Calu3 (cell line): ENCODE data around the gene CCDC88A. TPM values are rescaled to one million over a fixed set of nuclear protein-coding genes. Genes with fewer than 3 reads are reported as not detected.

Source experiments
- BruUV-seq: library from RNA; stranded (reverse); fragments of 400-500 nt; replicated peaks from 2 replicates; lab custom pipeline; 2021; lab: Mats Ljungman, UMichigan
- CTCF ChIA-PET: fragments of 300-600 bp; sonication (Branson Sonifier 250); formaldehyde crosslinking; loops from one replicate; lab custom pipeline; 2022; ENCODE audit warnings: antibody characterized with exemption; lab: Charles Lee
- DNase-seq: peaks from one replicate; pipeline ENCODE4 v3.0.0; 2022
- H3K27ac Mint-ChIP-seq: one replicate; pipeline ENCODE4 v1.8.0; 2022; ENCODE audit warnings: mixed read lengths; ENCODE audit not compliant: unreplicated experiment
- H3K27me3 Mint-ChIP-seq: one replicate; pipeline ENCODE4 v1.8.0; 2022; ENCODE audit warnings: mixed read lengths; ENCODE audit not compliant: unreplicated experiment
- H3K36me3 Mint-ChIP-seq: one replicate; pipeline ENCODE4 v1.8.0; 2022; ENCODE audit warnings: mild to moderate bottlenecking, moderate library complexity, mixed read lengths; ENCODE audit not compliant: insufficient read depth, unreplicated experiment
- H3K4me1 Mint-ChIP-seq: one replicate; pipeline ENCODE4 v1.8.0; 2022; ENCODE audit warnings: mild to moderate bottlenecking, low read depth, mixed read lengths; ENCODE audit not compliant: unreplicated experiment
- H3K4me3 Mint-ChIP-seq: one replicate; pipeline ENCODE4 v1.8.0; 2022; ENCODE audit warnings: mild to moderate bottlenecking, low read depth, moderate library complexity, mixed read lengths; ENCODE audit not compliant: unreplicated experiment
- H3K9me3 Mint-ChIP-seq: one replicate; pipeline ENCODE4 v1.8.0; 2022; ENCODE audit warnings: low read depth, mixed read lengths; ENCODE audit not compliant: unreplicated experiment
- CTCF ChIP-seq: fragments of 200-600 bp; IDR thresholded peaks from one replicate; pipeline ENCODE4 v1.8.0; 2022; ENCODE audit warnings: antibody characterized with exemption; ENCODE audit not compliant: unreplicated experiment
- intact Hi-C: fragments of 100-400 bp; cut with micrococcal nuclease; formaldehyde crosslinking; loops from one replicate; pipeline ENCODE4 v1.10.0; 2022; ENCODE audit not compliant: unreplicated experiment
- total RNA-seq: library from RNA; stranded (reverse); gene quantifications from 2 replicates; pipeline ENCODE4 v1.2.3, GENCODE V29; 2022

Gene CCDC88A
- total RNA-seq, 1 experiment from 2014 or later, result 49.7 TPM

GRCh38 chr2:55364189-55365055 is 55.2 kb downstream of the CCDC88A start:
- peak; percentile 58 for DNase-seq
- Mint-ChIP-seq H3K4me1 (peaks cover 17% of the 10 kb centered on the region), H3K36me3 (no peaks in the 10 kb centered on the region), H3K4me3 (no peak overlapping the region), H3K27me3 (no peaks in the 10 kb centered on the region), H3K27ac (no peak overlapping the region), H3K9me3 (no peaks in the 10 kb centered on the region)
- intact Hi-C loops, result loop anchor here (5.0 kb wide), 1 partner anchor 53 kb away; the partner anchor contains the start of gene CCDC88A
- TF ChIP-seq CTCF, result no peak
- CTCF ChIA-PET, result no interaction called here
- BruUV-seq, result no TSS peak

GRCh38 chr2:55363636-55364035 is 56.0 kb downstream of the CCDC88A start:
- H3K9me3 Mint-ChIP-seq, result no peaks in the 10 kb centered on the region
- CTCF ChIA-PET, result no interaction called here
- no peak for TF ChIP-seq CTCF
- no TSS peak for BruUV-seq
- H3K36me3 Mint-ChIP-seq, result no peaks in the 10 kb centered on the region
- intact Hi-C loops, result no loop called here
- peaks cover 17% of the 10 kb centered on the region for H3K4me1 Mint-ChIP-seq
- no peaks in the 10 kb centered on the region for H3K27me3 Mint-ChIP-seq
- H3K4me3 Mint-ChIP-seq, result no peak overlapping the region
- no peak for DNase-seq
- H3K27ac Mint-ChIP-seq, result no peak overlapping the region

- H3K4me3 Mint-ChIP-seq, result no peak overlapping the region
- no peaks in the 10 kb centered on the region for H3K27me3 Mint-ChIP-seq
- no peak overlapping the region for H3K27ac Mint-ChIP-seq
- intact Hi-C loops, result no loop called here
- H3K4me1 Mint-ChIP-seq, result peaks cover 17% of the 10 kb centered on the region
- H3K36me3 Mint-ChIP-seq, result no peaks in the 10 kb centered on the region
- TF ChIP-seq CTCF, result no peak
- no TSS peak for BruUV-seq
- no peak for DNase-seq
- CTCF ChIA-PET, result no interaction called here
- no peaks in the 10 kb centered on the region for H3K9me3 Mint-ChIP-seq
These were observed 58.0 kb downstream of the CCDC88A start for GRCh38 chr2:55361465-55362189.

- no peak overlapping the region for H3K27ac Mint-ChIP-seq
- CTCF ChIA-PET, result no interaction called here
- no TSS peak for BruUV-seq
- intact Hi-C loops, result no loop called here
- no peaks in the 10 kb centered on the region for H3K9me3 Mint-ChIP-seq
- DNase-seq, result no peak
- no peaks in the 10 kb centered on the region for H3K36me3 Mint-ChIP-seq
- no peak overlapping the region for H3K4me3 Mint-ChIP-seq
- H3K4me1 Mint-ChIP-seq, result no peaks in the 10 kb centered on the region
- no peak for TF ChIP-seq CTCF
- no peaks in the 10 kb centered on the region for H3K27me3 Mint-ChIP-seq
These were observed 61.2 kb downstream of the CCDC88A start for GRCh38 chr2:55358451-55358850.
